Gastrocnemius medialis (tissue), 4 donors: ENCODE results near the gene CHRD. TPM values are rescaled to one million over a fixed set of nuclear protein-coding genes. Genes with fewer than 3 reads are reported as not detected.

Source experiments
- ATAC-seq, 2 donors: fragments of 150-250 bp; one replicate each; pipeline ENCODE4 v1.9.1; 2016
- DNase-seq, 2 donors: peaks; one replicate each; pipeline ENCODE4 v3.0.0-alpha.2; 2019
- H3K27ac ChIP-seq, 4 donors: fragments of 200-600 bp; sonication (generic); 1 replicate in 1 of 4; 2 replicates in 3 of 4; pipeline ENCODE4 v1.5.1; 2016 to 2018; ENCODE audit warnings: mild to moderate bottlenecking in 2 of 4, moderate library complexity in 1 of 4
- H3K27me3 ChIP-seq, 3 donors: fragments of 200-600 bp; sonication (generic) in 2 of 3; 1 replicate in 1 of 3; 2 replicates in 2 of 3; pipeline versions ENCODE4 v1.5.1 to v1.6.0; 2016 to 2019; ENCODE audit warnings: mild to moderate bottlenecking in 1 of 3, moderate library complexity in 1 of 3
- H3K36me3 ChIP-seq, 2 donors: fragments of 200-600 bp; sonication (generic) in 1 of 2; one replicate each; pipeline ENCODE4 v1.5.1; 2017 to 2018
- H3K4me1 ChIP-seq, 2 donors: fragments of 200-600 bp; sonication (generic) in 1 of 2; one replicate each; pipeline ENCODE4 v1.5.1; 2016 to 2017; ENCODE audit warnings: mild to moderate bottlenecking in 2 of 2
- H3K4me3 ChIP-seq, 4 donors: fragments of 200-600 bp; sonication (generic) in 3 of 4; 1 replicate in 1 of 4; 2 replicates in 3 of 4; pipeline ENCODE4 v1.5.1; 2016 to 2019; ENCODE audit warnings: mild to moderate bottlenecking in 2 of 4
- H3K9me3 ChIP-seq, 3 donors: fragments of 200-600 bp; sonication (generic) in 2 of 3; 1 replicate in 1 of 3; 2 replicates in 2 of 3; pipeline ENCODE4 v1.5.1; 2016 to 2019
- CTCF ChIP-seq, 5 experiments: fragments of 450-650 bp in 3 of 5; fragments of 200-600 bp in 2 of 5; sonication (generic) in 2 of 5; IDR thresholded peaks in 4 of 5; conservative IDR thresholded peaks in 1 of 5; 1 replicate in 4 of 5; 2 replicates in 1 of 5; pipeline ENCODE4 v1.5.1; 2016 to 2019; ENCODE audit warnings: antibody characterized with exemption in 5 of 5, mild to moderate bottlenecking in 3 of 5, moderate library complexity in 3 of 5
- POLR2A ChIP-seq, 2 donors: fragments of 450-650 bp; IDR thresholded peaks; one replicate each; pipeline ENCODE4 v1.6.1; 2017; ENCODE audit warnings: antibody characterized with exemption in 2 of 2, mild to moderate bottlenecking in 2 of 2, moderate library complexity in 2 of 2
- in situ Hi-C, 4 donors: fragments of 200-750 bp; cut with MboI; loops; one replicate each; pipeline versions ENCODE4 v1.15.0 to v1.8.0; 2017; ENCODE audit warnings: low sequenced_read_pairs in 4 of 4
- intact Hi-C: fragments of 100-400 bp; cut with DNase I; formaldehyde crosslinking; loops from one replicate; pipeline ENCODE4 v1.15.1; 2023; ENCODE audit warnings: low total_unique reads
- total RNA-seq, 4 donors: library from RNA; depleted of rRNA; stranded (reverse); fragments of >200 nt; gene quantifications; one replicate each; pipeline versions ENCODE4 v1.1.0 to v1.2.3, GENCODE V29; 2016

Gene CHRD
- total RNA-seq = 1 to 10 TPM; 2.6 to 5.7 (median 3.4) TPM

- in situ Hi-C loops (loop anchor here in 3 of 4 donors (10.0 kb wide), 2 partner anchors 135 to 165 kb away; no protein-coding TSS in a partner anchor), intact Hi-C loops (no loop called here)
- Histone ChIP-seq H3K27ac (peak within 1 kb of the TSS; percentile 78 to 85 (median 83)), H3K27me3 (peaks cover 4 to 15% (median 5%) of the 10 kb centered on the region in 3 donors), H3K36me3 (no peaks in the 10 kb centered on the region), H3K4me3 (peak within 1 kb of the TSS; percentile 45 to 61 (median 54)), H3K9me3 (no peaks in the 10 kb centered on the region), H3K4me1 (peaks cover 19 to 23% of the 10 kb centered on the region in 2 donors)
- DNase-seq (no peak), ATAC-seq (peak; percentile 20 to 36)
- TF ChIP-seq POLR2A (IDR thresholded peaks at IDR 0.05) = no peak
- no peak for TF ChIP-seq CTCF (IDR thresholded peaks at IDR 0.05 in 4 of 5, conservative IDR thresholded peaks at IDR 0.05 in 1 of 5)
Observed at GRCh38 chr3:184379358-184380184, at the start of gene CHRD. CHRD (plus strand) TSS chr3:184380054; CDS start chr3:184380319, 265 bp downstream.

- in situ Hi-C loops (no loop called here), intact Hi-C loops (loop anchor here (10.0 kb wide), 1 partner anchor 1028 kb away; no protein-coding TSS in a partner anchor)
- Histone ChIP-seq H3K27me3 (no peaks in the 10 kb centered on the region), H3K4me3 (no peak overlapping the region), H3K4me1 (peaks cover 15 to 24% of the 10 kb centered on the region in 2 donors), H3K36me3 (peaks cover 0 to 76% of the 10 kb centered on the region in 2 donors), H3K9me3 (no peaks in the 10 kb centered on the region), H3K27ac (peak overlapping the region; percentile 98 to 99 (median 98))
- ATAC-seq (no peak), DNase-seq (no peak)
- TF ChIP-seq CTCF (IDR thresholded peaks at IDR 0.05 in 4 of 5, conservative IDR thresholded peaks at IDR 0.05 in 1 of 5) (no peak), POLR2A (IDR thresholded peaks at IDR 0.05) (no peak)
Observed at GRCh38 chr3:184332370-184333090, 47.3 kb upstream of the CHRD start.

- H3K27me3 ChIP-seq = no peaks in the 10 kb centered on the region
- ATAC-seq = no peak
- peak overlapping the region; percentile 98 to 99 (median 98) for H3K27ac ChIP-seq
- DNase-seq = no peak
- intact Hi-C loops (loop anchor here (10.0 kb wide), 1 partner anchor 1028 kb away; no protein-coding TSS in a partner anchor), in situ Hi-C loops (no loop called here)
- no peaks in the 10 kb centered on the region for H3K9me3 ChIP-seq
- peaks cover 0 to 70% of the 10 kb centered on the region in 2 donors for H3K36me3 ChIP-seq
- H3K4me1 ChIP-seq = peaks cover 22 to 31% of the 10 kb centered on the region in 2 donors
- no peak overlapping the region for H3K4me3 ChIP-seq
- TF ChIP-seq CTCF (IDR thresholded peaks at IDR 0.05 in 4 of 5, conservative IDR thresholded peaks at IDR 0.05 in 1 of 5) = no peak
- TF ChIP-seq POLR2A (IDR thresholded peaks at IDR 0.05) = no peak
Observed at GRCh38 chr3:184333190-184333589, 46.7 kb upstream of the CHRD start.

GRCh38 chr3:184333700-184334099 is 46.2 kb upstream of the CHRD start:
- Histone ChIP-seq H3K27ac (peak overlapping the region; percentile 98 to 99 (median 98)), H3K36me3 (peaks cover 0 to 64% of the 10 kb centered on the region in 2 donors), H3K4me3 (no peak overlapping the region), H3K27me3 (no peaks in the 10 kb centered on the region), H3K9me3 (no peaks in the 10 kb centered on the region), H3K4me1 (peaks cover 27 to 36% of the 10 kb centered on the region in 2 donors)
- DNase-seq (no peak), ATAC-seq (no peak)
- intact Hi-C loops = loop anchor here (2.0 to 10.0 kb wide), 2 partner anchors 13 to 1029 kb away; no protein-coding TSS in a partner anchor
- no peak for TF ChIP-seq CTCF (IDR thresholded peaks at IDR 0.05 in 4 of 5, conservative IDR thresholded peaks at IDR 0.05 in 1 of 5)
- TF ChIP-seq POLR2A (IDR thresholded peaks at IDR 0.05) = no peak
- in situ Hi-C loops = no loop called here
